ENCODE results near the gene TSTD2. TPM values are rescaled to one million over a fixed set of nuclear protein-coding genes. Genes with fewer than 3 reads are reported as not detected.
"Not testable (repeated sequence)": the region's sequence is repeated elsewhere in the genome, so short reads cannot be mapped to it uniquely, and the experiment has no call there.

Gene TSTD2
- total RNA-seq, 1 donor from 2014 or later = 8.6 TPM

DNA sequence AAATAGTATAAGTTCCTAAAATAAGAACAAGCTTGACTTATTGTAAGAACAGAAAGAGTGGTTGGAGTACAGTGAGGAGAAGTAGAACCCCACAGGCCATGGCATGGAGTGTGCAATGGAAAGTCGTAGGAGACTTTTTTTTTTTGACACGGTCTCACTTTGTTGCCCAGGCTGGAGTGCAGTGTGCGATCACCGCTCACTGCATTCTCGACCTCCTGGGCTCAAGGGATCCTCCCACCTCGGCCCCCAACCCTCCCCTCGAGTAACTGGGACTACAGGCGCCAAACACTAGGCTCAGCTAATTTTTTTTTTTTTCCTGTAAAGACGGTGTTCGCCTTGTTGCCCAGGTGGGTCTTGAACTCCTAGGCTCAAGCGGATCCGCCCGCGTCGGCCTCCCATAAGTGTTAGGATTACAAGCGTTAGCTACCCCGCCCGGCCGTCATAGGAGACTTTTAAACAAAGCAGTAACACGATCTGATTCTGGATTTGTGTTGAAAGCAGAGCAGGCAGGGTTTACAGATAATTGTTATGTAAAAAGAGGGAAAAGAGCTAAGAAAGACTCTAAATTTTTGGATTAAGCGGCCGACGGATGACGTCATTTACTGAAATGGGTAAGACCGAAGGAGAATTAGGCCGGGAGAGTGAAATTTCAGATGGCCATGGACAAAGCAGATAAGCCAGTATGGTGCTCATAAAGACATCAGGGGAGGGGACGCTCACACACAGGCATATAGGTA is 752 bp downstream of the TSTD2 start:
- DNase-seq (ENCODE audit: low read depth in 2 of 2) = peak in 1 of 2 donors; percentile 20

DNA sequence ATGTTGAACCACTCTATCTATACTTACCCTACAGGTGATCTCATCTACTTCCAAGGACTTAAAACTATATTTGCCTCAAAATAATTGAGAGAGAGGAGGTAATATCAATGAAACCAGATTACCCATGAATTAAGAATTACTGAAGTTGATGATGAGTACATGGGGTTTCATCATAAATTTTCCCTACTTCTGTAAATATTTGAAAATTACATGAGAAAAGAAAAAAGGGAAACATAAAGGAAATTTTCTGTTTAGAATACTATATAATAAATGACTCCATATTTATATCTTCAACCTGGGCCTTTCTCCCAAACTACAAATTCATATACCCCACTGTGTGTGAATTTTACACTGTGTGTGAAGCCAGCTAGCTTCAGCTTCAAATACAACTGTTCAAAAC is 2.6 kb downstream of the TSTD2 start:
- no peak for DNase-seq (ENCODE audit: low read depth in 2 of 2)

DNA sequence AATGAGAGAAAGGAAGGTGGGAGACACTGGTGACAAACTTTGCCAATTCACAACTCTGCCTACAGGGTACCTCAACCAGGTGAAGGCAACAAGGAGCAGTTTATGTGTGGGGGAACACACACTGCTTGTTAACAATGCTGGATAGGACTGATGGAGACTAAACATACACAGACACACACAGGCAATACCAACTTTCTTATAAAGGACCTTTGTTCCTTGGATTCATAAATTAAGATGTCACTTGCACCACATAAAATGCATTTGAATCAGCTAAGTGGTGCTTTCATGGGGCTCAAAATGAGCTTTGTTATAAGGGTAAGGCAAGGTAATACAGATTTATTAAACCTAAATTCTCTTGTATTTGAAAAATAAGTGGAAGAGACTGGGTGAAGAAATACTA is 4.0 kb downstream of the TSTD2 start:
- no peak for DNase-seq (ENCODE audit: low read depth in 2 of 2)

DNA sequence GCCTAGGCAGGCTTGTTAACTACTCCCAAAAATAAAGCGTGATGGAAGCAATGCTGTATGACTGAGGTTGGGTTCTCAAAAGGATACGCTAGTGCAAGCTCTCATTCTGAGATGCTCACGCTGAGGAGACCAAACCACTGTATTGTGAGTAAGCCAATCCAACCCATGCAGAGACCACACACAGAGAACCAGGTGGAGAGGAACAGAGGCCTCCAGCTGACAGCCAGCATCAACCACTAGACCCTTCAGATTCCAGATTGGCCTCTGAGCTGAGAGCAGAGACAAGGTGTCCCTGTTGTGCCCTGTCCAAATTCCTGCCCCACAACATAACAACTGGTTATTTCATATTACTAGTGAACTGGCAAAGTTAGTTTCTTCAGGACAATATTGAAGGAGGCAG is 4.5 kb downstream of the TSTD2 start:
- no peak for DNase-seq (ENCODE audit: low read depth in 2 of 2)

DNA sequence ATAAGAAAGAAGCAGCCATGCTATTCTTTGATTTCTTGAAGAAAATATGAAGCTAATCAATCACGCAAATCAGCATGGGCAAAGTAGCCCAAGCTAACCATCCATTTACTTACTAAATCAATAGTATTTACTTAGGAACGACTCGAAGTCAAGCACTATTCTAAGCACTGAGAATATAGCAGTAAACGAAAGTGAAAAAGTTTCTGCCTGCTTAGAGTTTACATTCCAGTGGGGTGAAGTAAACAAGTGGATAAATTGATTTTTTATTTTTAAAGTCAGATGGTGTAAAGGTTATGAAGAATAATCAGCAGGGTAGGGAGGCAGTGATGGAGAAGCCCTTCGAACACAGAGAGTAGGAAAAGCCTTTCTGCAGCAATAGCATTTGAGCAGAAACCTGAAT is 5.5 kb downstream of the TSTD2 start:
- no peak for DNase-seq (ENCODE audit: low read depth in 2 of 2)

DNA sequence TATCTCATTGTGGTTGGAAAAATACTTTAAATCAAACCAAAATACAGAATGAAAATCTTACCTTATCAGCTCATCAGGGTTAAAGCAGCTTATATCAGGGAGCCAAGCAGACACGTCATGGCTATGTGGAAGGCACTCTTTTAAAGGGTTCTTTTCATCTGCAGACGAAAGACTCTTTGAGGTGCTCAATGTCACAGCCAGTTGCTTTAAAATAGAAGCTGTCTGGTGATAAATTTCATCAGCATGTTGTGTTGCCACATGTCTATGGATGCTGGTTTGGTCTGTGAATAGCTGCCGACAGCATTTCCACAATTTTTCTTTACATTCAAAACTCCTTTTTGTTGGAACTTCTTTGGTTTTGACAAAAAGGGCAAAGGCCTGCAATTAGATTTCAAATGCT is 7.5 kb downstream of the TSTD2 start:
- no peak for DNase-seq (ENCODE audit: low read depth in 2 of 2)

DNA sequence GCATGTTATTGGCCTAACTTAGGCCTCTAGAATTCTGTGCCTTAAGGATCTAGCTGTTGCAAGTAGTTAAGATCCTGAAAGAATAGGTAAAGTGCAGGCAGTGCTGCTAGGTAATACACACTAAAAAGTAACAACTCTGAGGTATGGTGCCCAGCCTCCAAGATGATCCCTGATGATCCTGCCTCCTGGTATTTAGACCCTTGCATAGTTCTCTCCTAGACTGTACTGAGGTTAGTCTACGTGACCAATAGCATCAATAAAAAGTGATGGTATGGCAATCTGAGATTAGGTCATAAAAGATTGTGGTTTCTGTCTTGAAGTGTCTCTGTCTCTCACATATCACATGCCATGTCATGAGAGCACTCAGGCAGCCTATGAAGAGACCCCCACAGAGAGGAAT is 9.2 kb downstream of the TSTD2 start:
- DNase-seq (ENCODE audit: low read depth in 2 of 2) = no peak

DNA sequence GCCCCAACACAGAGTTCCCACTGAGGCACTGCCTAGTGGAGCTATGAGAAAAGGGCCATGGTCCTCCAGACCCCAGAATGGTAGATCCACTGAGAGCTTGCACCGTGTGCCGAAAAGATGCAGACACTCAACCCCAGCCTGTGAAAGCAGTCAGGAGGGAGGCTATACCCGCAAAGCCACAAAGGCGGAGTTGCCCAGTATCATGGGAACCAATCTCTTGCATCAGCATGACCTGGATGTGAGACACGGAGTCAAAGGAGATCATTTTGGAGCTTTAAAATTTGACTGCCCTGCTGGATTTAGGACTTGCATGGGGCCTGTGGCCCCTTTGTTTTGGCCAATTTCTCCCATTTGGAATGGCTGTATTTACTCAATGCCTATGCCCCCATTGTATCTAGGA is 10.7 kb downstream of the TSTD2 start:
- not testable (repeated sequence) for DNase-seq (ENCODE audit: low read depth in 2 of 2)

DNA sequence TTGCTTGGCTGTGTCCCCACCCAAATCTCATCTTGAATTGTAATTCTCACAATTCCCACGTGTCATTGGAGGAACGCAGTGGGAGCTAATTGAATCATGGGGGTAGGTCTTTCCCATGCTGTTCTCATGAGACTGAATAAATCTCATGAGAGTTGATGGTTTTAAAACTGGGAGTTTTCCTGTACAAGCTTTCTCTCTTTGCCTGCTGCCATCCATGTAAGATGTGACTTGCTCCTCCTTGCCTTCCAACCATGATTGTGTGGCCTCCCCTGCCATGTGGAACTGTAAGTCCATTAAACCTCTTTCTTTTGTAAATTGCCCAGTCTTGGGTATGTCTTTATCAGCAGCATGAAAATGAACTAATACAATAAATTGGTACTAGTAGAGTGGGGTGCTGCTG is 13.1 kb downstream of the TSTD2 start:
- not testable (repeated sequence) for DNase-seq (ENCODE audit: low read depth in 2 of 2)

DNA sequence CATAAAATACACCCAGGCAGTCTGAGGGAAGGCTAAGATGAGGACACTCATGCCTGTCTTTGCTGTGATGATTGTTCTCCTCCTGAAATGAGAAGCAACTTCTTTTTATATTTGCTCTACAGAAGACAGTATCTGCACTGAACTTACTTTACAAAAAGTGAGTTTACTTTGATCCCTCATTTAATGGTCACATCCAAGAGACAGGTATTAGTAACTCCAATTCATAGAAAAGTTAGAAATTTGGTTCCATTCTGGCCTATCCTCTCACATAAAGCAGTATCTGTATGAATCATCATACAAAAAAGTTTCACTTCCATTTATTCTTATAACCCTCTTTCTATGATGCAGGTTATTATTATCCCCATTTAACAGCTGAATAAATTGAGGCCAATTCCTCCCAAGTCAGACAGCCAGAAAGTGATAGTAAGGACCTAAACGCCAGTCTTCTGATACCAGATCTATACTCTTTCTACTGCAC is 15.2 kb downstream of the TSTD2 start:
- DNase-seq (ENCODE audit: low read depth in 2 of 2) = no peak

DNA sequence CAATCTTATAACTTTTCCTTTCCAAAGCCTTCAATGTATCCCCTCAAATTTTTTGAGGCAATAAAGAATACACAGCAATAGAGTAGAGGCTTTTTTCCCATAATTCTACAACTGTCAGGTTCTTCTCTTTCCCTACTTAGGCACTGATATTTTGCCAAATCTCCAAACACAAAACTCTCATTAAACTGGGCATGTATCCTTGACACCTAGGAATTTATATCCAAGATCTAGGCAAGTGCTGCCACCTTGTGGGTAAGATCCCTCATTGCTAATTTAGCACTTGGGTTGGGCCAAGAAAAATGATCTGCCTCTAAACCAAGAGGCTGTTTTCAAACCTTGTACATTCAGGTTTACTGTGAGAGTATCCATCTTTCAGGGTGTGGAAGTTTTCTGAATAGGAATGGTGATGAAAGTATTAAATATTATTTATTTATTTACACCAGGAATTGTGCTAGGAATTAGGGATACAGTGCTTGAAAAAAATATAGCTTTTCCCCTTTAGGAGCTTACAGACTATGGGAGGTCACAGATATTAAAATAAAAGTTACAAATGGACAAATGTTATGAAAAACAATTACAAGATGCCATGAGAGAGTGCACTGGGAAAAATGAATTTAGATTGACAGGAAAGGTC is 17.6 kb downstream of the TSTD2 start:
- peak; percentile 60 to 73 for DNase-seq (ENCODE audit: low read depth in 2 of 2)

DNA sequence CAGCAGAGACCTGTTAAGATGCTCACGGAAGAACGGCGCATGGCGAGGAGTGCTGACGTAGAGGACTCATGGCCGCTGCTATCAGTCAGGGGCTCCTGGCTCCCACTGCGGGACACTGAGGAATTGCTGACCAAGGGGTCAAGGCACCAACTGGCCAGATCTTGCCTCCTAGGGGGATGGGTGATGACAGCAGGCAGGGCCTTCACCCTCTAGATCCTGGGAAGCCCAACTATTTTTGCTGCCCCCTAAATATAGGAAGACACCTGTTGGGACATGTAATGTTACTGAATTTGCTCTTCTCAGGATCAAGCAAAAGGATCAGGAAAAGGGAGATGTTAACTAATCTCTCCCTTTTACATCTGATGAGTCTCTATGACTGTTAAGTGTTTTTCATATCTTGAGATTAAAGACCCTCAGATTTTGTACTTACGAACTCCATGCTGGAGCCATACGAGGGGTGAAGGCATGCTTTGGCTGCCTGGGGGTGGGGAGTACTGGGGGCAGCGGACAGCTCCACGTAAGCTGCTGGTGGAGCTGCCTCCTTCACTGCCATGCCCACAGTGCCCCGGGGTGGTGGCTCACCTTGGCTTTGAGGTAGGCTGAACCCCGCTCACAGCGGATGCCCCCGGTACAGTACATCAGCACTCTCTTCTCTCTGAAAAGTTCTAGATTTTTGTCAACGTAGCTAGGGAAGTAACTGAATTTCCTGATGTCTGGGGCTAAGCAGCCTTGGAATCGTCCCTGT is 28.1 kb downstream of the TSTD2 start:
- DNase-seq (ENCODE audit: low read depth in 2 of 2) = no peak

DNA sequence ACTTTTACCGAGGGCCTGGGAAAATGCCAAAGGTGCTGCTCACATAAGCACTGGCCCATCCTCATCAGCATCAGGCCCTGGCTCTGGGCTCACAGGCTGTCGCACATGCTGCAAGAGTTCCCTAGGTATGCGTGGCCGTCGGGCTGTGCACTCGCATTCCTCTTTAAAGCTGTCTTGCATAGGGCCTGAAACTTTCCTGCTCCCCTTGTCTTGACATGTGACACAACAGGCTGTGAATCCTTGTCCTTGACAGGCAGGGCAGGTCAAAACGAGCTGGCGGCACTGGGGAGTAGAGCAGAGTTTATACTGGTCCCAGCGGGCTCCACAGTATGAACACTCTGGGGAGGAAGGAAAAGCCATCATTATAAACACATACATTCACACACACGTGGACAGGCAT is 30.7 kb downstream of the TSTD2 start:
- no peak for DNase-seq (ENCODE audit: low read depth in 2 of 2)

DNA sequence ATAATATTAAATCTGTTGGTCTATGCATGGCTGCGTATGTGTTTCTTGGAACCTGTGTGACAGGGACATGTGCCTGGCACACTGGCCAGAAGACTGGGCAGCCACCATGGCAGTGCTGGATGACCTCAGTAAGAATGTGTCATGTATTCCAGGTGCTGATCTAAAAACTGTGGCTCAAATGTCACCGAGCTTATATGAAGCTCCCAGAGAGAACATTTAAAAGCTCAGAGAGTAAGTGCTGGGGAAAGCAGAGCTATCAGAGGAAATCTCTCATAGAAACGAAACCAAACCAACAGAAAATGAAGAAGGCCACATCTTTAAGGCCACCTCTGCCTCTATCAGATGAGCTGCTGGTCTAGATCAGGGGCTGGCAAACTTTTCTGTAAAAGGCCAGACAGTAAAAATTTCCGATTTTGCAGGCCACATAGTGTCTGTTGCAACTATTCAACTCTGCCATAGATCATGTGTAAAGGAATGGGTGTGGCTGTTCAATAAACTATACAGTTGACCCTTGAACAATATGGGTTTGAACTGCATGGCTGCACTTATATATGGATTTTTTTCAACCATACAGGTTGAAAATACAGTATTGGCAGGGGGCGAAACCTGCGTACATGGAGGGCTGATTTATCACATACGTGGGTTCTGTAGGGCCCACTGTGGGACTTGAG is 31.8 kb downstream of the TSTD2 start:
- DNase-seq (ENCODE audit: low read depth in 2 of 2) = no peak

DNA sequence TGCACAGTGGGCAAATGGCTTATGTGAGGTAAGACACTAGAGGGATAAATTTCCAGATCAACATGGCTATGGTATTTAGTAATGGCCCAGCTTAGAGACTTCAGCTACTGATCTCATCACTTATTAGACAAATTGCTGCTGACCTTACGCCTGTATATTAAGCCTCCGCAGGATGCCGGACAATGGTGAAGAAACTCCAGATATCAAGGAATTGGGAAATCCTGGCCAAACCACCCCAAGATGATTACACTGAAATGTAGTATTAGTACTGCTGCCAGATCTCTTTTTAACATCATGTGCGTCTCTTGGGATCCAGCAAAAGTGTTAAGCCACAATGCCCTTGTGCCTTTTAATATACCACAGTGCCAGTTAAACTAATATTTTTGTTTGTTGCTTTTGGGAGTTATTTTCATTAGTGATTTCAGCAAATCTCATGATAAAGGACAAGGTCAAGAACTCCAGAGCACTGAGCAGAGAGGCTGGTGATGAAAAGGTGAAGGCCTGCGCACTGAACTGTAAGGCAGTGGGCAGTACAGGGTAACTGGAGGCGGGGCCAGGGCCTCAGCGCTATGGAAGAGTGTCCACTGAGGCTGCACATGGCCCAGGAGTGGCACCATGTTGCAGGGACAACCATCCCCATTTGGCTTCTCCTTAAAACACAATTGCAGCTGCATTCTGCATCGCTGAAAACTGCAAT is 32.5 kb downstream of the TSTD2 start:
- DNase-seq (ENCODE audit: low read depth in 2 of 2) = no peak

DNA sequence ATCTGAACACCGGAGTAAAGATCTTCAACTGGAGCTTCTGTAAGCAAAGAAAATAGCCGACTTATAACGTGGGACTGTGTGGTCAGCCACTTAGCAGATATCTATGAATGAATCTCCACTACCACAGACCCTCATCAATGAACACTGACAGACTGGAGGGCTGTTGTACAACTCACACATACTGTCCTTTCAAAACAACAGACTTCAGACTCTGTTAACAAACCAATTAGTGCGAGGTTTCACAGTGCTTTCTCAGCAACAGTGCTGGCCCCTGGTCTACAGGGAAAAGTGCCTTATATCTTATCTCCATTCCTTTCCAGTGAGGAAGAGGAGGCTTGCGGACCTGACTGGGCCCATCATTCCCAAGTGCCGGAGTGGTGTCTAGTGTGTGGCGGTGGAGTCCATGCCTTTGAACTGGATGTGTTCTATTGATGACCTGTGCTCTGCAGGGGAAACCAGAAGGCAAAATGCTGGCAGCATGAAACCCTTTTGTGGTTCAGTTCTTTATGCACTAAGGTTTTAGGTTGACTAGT is 33.8 kb downstream of the TSTD2 start:
- DNase-seq (ENCODE audit: low read depth in 2 of 2) = no peak

DNA sequence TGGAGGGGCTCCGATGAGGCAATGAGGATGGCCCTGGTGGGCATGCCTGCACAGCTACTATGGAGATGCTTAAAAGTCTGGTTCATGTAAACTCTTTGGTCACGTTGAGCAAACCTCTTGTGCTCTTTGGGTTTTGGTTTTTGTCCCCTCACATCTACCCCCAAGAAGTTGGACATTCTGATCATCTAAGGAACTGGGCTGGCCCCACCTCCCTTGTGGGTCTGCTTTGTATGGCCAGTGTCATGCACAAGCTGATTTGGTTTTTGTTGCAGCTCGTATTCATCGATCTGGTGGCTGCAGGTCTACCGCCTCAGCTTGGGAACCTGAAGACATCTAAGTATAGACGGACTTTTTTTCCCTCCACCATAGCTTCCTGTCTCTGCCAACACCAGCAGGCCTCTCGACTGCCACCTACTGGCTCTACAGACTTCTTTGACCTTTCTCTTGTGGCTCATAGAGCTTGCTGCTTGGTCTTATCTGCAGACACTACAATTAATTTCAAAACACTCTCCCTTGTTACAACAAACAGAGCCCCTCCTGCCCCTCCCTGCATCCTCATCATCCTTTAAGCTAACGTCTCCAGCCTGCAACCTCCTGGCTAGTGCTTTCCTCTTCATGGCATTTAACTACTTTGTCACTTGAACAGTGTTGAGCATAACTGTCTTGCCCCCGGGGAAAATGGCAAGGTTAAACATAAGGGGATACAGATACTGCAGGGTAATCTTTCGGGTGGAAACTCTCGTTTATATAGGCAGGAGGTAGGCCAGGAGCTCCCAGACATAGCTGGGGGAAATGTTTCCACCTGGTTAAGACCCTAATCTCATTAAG is 34.5 kb downstream of the TSTD2 start:
- DNase-seq (ENCODE audit: low read depth in 2 of 2) = peak; percentile 72 to 88

DNA sequence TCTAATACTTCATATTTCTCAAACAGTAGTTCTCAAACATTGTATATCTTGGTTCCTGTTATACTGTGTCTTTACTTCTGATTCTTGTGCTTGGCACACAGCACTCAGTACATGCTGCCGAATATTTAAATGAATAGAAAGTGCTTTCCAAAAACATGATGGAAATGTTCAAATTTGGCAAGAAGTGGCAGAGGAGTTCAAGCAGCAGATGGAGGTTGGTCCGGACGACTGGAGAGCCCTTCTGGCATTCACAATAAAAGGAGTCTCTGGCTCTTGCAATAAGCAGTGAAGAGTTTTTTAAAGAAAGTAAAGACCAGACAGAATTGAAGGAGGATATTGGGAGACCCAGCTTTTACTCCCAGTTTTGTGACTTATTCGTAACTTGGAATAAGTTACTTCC is 36.3 kb downstream of the TSTD2 start:
- no peak for DNase-seq (ENCODE audit: low read depth in 2 of 2)

DNA sequence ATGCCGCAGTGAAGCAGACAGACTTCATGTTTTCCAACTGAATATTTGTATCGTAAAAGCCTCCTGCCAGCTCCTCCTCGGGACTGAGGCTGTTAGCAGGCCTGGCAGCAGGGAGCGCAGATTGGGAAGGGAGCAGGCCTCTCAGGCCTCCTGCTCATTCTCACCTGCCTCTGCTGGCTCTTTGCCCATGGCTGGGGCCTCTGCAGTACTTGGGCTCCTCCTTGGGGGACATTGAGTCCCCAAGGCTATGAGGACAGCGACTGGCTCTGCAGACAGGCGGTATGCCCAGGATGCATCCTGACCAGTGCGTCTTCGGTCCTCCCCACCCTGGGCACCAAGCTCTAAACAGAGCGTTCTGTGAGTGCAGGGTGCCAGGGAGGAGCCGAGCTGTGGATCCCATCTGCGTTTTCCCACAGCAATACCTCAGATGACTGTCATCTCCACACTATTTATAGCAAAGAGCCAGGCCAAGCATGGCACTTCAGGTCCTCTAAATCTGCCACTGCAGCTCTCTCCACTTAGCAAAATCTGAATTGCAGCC is 38.7 kb downstream of the TSTD2 start:
- DNase-seq (ENCODE audit: low read depth in 2 of 2) = no peak

DNA sequence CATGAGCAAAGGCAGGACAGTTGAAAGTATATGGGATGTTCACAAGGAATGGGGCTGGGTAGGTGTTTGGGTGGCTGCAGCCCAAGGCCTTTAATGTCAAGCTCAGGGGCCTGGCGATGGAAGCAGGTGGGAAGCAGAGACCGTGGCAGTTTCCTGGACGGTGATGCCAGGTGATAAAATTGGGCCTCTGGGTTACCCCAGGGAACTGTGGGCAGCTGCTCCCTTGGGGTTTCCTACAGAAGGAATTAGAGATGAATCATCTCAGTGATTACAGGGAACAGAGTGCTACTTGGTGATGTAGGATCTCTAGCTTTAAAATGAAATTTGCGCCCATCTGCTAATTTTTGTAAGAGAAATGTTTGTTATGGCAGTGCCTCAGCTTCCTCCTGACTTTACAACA is 39.2 kb downstream of the TSTD2 start:
- no peak for DNase-seq (ENCODE audit: low read depth in 2 of 2)
